HS-5 (cell line): ENCODE data around the gene RNF213.
"Not testable (repeated sequence)": the region's sequence is repeated elsewhere in the genome, so short reads cannot be mapped to it uniquely, and the experiment has no call there.

Experiments
- DNase-seq: peaks from one replicate; pipeline ENCODE4 v3.0.0-alpha.2; 2012; ENCODE audit warnings: low read depth

RNF213 gene

GRCh38 chr17:80295146-80295545, 34.5 kb downstream of the RNF213 start:
- no peak for DNase-seq

GRCh38 chr17:80295559-80295958, 34.9 kb downstream of the RNF213 start:
- DNase-seq, result no peak

- DNase-seq, result no peak
These were observed 35.6 kb downstream of the RNF213 start for GRCh38 chr17:80296221-80296620.

- no peak for DNase-seq
These were observed 37.4 kb downstream of the RNF213 start for GRCh38 chr17:80297996-80298560.

GRCh38 chr17:80299350-80300100, 38.9 kb downstream of the RNF213 start:
- not testable (repeated sequence) for DNase-seq

- DNase-seq, result not testable (repeated sequence)
These were observed 40.1 kb downstream of the RNF213 start for GRCh38 chr17:80300756-80301155.

- no peak for DNase-seq
These were observed 43.2 kb downstream of the RNF213 start for GRCh38 chr17:80303824-80304223.

- DNase-seq, result no peak
These were observed 47.5 kb downstream of the RNF213 start for GRCh38 chr17:80307994-80308691.

GRCh38 chr17:80308692-80309517, 48.3 kb downstream of the RNF213 start:
- no peak for DNase-seq

GRCh38 chr17:80311216-80311827, 50.7 kb downstream of the RNF213 start:
- no peak for DNase-seq

- no peak for DNase-seq
These were observed 52.0 kb downstream of the RNF213 start for GRCh38 chr17:80312621-80313135.

- no peak for DNase-seq
These were observed 52.6 kb downstream of the RNF213 start for GRCh38 chr17:80313160-80313829.

GRCh38 chr17:80313946-80314345, 53.3 kb downstream of the RNF213 start:
- DNase-seq, result not testable (repeated sequence)

- no peak for DNase-seq
These were observed 55.0 kb downstream of the RNF213 start for GRCh38 chr17:80315517-80316182.

GRCh38 chr17:80316431-80316830, 55.8 kb downstream of the RNF213 start:
- DNase-seq, result no peak

- no peak for DNase-seq
These were observed 56.5 kb downstream of the RNF213 start for GRCh38 chr17:80316927-80317705.

GRCh38 chr17:80317706-80317980, 57.0 kb downstream of the RNF213 start:
- DNase-seq, result no peak

GRCh38 chr17:80318166-80318565, 57.5 kb downstream of the RNF213 start:
- no peak for DNase-seq

- DNase-seq, result no peak
These were observed 58.8 kb downstream of the RNF213 start for GRCh38 chr17:80319262-80319998.
